AG10803 (cell line): ENCODE data around the gene GRM8.
A peak's percentile ranks its signal among the peaks of the same experiment; 100 is the strongest.

Experiments
- DNase-seq: peaks from one replicate; pipeline ENCODE4 v3.0.0; 2010; ENCODE audit warnings: low read depth
- H3K4me3 ChIP-seq: 2 replicates; pipeline ENCODE4 v1.5.1; 2011; ENCODE audit warnings: mild to moderate bottlenecking, low read length, control low read depth
- CTCF ChIP-seq: conservative IDR thresholded peaks from 2 replicates; pipeline ENCODE4 v1.5.1; 2011; ENCODE audit warnings: mild to moderate bottlenecking, low read length, control low read depth, inconsistent platforms

The GRM8 gene

DNA sequence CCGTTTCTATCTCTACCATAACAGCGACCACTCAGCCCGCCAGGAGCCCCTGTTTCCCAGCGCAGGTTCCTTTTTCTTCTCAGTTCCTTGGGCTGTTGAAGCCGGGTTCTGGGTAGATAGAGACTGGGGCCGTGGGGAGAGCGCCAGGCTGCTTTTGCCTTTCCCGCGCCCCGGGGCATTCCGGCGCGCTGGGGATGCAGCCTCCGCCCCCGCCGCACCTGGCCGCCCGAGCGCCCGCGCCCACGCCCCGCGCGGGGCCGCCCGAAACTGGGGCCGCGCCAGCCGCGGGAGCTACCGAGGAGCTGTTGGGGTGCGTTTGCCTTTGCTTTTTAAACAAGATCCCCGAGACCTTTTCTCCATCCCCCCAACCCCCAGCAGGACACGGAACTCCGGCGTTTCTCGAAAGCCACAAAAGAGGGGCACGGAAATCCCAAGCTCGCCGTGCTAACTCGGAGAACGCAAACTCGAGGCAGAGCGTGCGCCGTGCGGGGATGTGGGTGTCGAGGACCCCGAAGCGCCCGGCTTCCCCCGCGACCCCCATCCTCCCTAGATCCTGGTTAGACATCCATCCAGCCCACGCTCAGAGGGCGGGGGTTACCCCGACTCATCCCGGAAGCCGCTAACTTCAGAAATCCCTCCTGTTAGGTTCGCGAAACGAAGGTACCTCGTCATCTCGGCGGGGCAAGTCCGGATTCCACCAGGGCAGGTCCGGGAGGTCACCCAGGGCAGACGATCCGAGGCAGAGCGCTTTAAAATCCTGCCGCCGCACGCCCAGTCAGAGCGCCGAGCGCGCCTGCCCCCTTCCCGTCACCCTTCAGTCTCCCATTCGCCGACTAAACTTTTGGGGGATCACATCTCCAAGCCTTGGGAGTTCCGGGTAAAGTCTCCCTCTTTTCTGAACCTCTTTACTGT is 1.0 kb downstream of the GRM8 start:
- peak overlapping the region; percentile 39 for H3K4me3 ChIP-seq
- no peak for TF ChIP-seq CTCF
- DNase-seq = no peak

GRCh38 chr7:127251036-127251464 is 1.7 kb downstream of the GRM8 start:
- TF ChIP-seq CTCF = no peak
- DNase-seq = no peak
- H3K4me3 ChIP-seq = no peak overlapping the region

- DNase-seq = no peak
- no peak overlapping the region for H3K4me3 ChIP-seq
- no peak for TF ChIP-seq CTCF
Observed at GRCh38 chr7:127250312-127251035, 2.3 kb downstream of the GRM8 start.

GRCh38 chr7:127245607-127246006 is 7.1 kb downstream of the GRM8 start:
- H3K4me3 ChIP-seq = no peak overlapping the region
- DNase-seq = no peak
- no peak for TF ChIP-seq CTCF

- no peak overlapping the region for H3K4me3 ChIP-seq
- no peak for TF ChIP-seq CTCF
- DNase-seq = no peak
Observed at GRCh38 chr7:127245002-127245401, 7.7 kb downstream of the GRM8 start.

DNA sequence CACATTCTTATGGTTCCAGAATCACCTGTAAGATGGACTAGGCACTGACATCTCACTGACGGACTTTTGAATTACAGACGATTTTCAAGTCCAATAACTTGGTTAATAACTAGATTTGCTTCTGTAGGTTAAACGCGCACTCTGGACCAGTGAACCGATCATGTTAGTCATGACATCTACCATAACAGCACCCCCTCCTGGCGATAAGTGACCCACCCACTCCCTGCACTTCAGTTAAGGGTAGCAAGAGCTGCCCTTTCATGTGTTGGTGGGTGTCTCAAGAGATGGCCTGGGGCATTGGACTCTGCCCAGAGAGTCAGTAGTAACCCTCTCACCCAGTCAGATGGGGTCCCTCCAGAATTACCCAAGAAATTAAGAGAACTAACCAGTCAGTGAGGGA is 12.9 kb downstream of the GRM8 start:
- H3K4me3 ChIP-seq = no peak overlapping the region
- no peak for TF ChIP-seq CTCF
- DNase-seq = no peak

DNA sequence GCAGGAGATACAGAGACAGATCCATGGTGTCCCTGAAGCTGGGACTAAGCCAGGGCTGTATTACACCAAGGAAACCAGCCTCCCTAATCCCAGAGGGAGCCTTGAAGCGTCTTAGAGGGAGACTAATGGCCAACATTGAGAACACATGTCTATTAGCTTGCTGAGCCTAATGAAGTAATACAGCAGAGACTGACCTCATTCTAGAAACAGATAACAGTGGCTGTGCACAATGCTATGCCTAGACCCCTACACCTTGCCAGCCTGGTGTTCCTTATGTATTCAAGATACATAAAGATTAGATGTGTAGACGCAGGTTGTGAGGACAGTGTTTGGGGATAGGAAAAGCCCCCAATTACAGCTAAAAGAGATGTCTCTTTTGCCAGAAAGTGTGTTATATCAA is 19.1 kb downstream of the GRM8 start:
- no peak for TF ChIP-seq CTCF
- no peak for DNase-seq

More for the DNA sequence above, 19.1 kb downstream of the GRM8 start:
- no peak overlapping the region for H3K4me3 ChIP-seq
